ENCODE data around the gene C4BPA.

- TF ChIP-seq EZH2phosphoT487 (IDR thresholded peaks at IDR 0.05; ENCODE audit: low read length), result no peak
- TF ChIP-seq CTCF (IDR thresholded peaks at IDR 0.05; ENCODE audit: low read length), result no peak
- no peak for TF ChIP-seq EZH2 (optimal IDR thresholded peaks at IDR 0.05; ENCODE audit: low read depth, low read length)
These were observed 33.2 kb upstream of the C4BPA start for GRCh38 chr1:207070811-207071210.
